ENCODE measurements around the gene NR1I3. TPM values are rescaled to one million over a fixed set of nuclear protein-coding genes. Genes with fewer than 3 reads are reported as not detected.

NR1I3 gene
- total and polyA plus RNA-seq, 2 of the 13 experiments (the other 11 are each of a cell fraction or from before 2014, with no cell fraction given) = 0.62 to 0.95 TPM

- TF ChIP-seq ZBTB34 (CRISPR knock-in tag; IDR thresholded peaks at IDR 0.05) (0 out of 2 replicates have a peak, but pooled peaks have one; percentile 41), ZNF280B (CRISPR knock-in tag; IDR thresholded peaks at IDR 0.05; ENCODE audit: borderline replicate concordance) (no peak), ZNF768 (CRISPR knock-in tag; IDR thresholded peaks at IDR 0.05) (no peak), REST (IDR thresholded peaks at IDR 0.05; ENCODE audit: borderline replicate concordance in 1 of 2, low read depth in 1 of 2, low read length in 2 of 2) (peak in 1 of 2 experiments; percentile 70; a peak in 2 of 4 replicates), ZNF33B (CRISPR knock-in tag; IDR thresholded peaks at IDR 0.05) (no peak), ZNF646 (CRISPR knock-in tag; IDR thresholded peaks at IDR 0.05) (no peak), ATF4 (CRISPR knock-in tag; IDR thresholded peaks at IDR 0.05) (peak in 1 of 2 experiments; percentile 98; a peak in 2 of 4 replicates), NFIC (IDR thresholded peaks at IDR 0.05; ENCODE audit: low read length) (no peak), ZNF3 (CRISPR knock-in tag; IDR thresholded peaks at IDR 0.05) (no peak)
These were observed 14.0 kb downstream of the NR1I3 start (continued) for GRCh38 chr1:161223805-161224694.
